SIG-M5 (cell line): ENCODE results near the gene SDC1.

ENCODE experiments used
- DNase-seq: peaks from one replicate; lab custom pipeline; 2025; lab: John Stamatoyannopoulos, UW

The SDC1 gene

GRCh38 chr2:20169796-20170703, 54.9 kb downstream of the SDC1 start:
- no peak for DNase-seq

GRCh38 chr2:20168727-20169696, 55.9 kb downstream of the SDC1 start:
- DNase-seq = no peak

GRCh38 chr2:20168048-20168726, 56.7 kb downstream of the SDC1 start:
- DNase-seq = no peak

- DNase-seq = no peak
Measured at GRCh38 chr2:20167356-20167755, 57.6 kb downstream of the SDC1 start.

GRCh38 chr2:20165677-20166509, 59.0 kb downstream of the SDC1 start:
- no peak for DNase-seq

- no peak for DNase-seq
Measured at GRCh38 chr2:20164734-20165478, 60.0 kb downstream of the SDC1 start.

GRCh38 chr2:20164061-20164733, 60.7 kb downstream of the SDC1 start:
- no peak for DNase-seq

GRCh38 chr2:20159411-20160070, 65.4 kb downstream of the SDC1 start:
- no peak for DNase-seq

GRCh38 chr2:20157193-20157891, 67.6 kb downstream of the SDC1 start:
- DNase-seq = no peak

- no peak for DNase-seq
Measured at GRCh38 chr2:20156836-20157192, 68.1 kb downstream of the SDC1 start.

- no peak for DNase-seq
Measured at GRCh38 chr2:20156076-20156759, 68.7 kb downstream of the SDC1 start.

GRCh38 chr2:20153131-20153851, 71.6 kb downstream of the SDC1 start:
- no peak for DNase-seq

GRCh38 chr2:20150806-20151571, 73.9 kb downstream of the SDC1 start:
- DNase-seq = no peak
